Keratinocyte (primary cell): ENCODE data around the gene TACC3.

Source experiments
- CTCF ChIP-seq, 3 experiments: IDR thresholded peaks in 1 of 3; conservative IDR thresholded peaks in 1 of 3; optimal IDR thresholded peaks in 1 of 3; 2 replicates in 2 of 3; 3 replicates in 1 of 3; pipeline versions ENCODE3 to v1.5.1; 2011; ENCODE audit warnings: low read length in 3 of 3, mild to moderate bottlenecking in 3 of 3, moderate library complexity in 2 of 3, control low read depth in 1 of 3, inconsistent platforms in 1 of 3; ENCODE audit not compliant: insufficient read depth in 2 of 3; ENCODE audit errors: extremely low read depth in 1 of 3
- EZH2 ChIP-seq: IDR thresholded peaks from one replicate; pipeline ENCODE4 v1.6.1; 2012; ENCODE audit warnings: inconsistent platforms, mild to moderate bottlenecking, low read length, moderate library complexity

- no peak for TF ChIP-seq CTCF (optimal IDR thresholded peaks at IDR 0.05 in 1 of 3, IDR thresholded peaks at IDR 0.05 in 1 of 3, conservative IDR thresholded peaks at IDR 0.05 in 1 of 3; ENCODE audit: extremely low read depth in 1 of 3, insufficient read depth in 2 of 3, low read length in 3 of 3)
- no peak for TF ChIP-seq EZH2
Observed at GRCh38 chr4:1755297-1755696, 34.0 kb downstream of the TACC3 start.
